GM23338 (cell line): Measurements from ENCODE around the gene C12orf42. TPM values are rescaled to one million over a fixed set of nuclear protein-coding genes. Genes with fewer than 3 reads are reported as not detected.

Experiments
- ATAC-seq: fragments of 200-7000 bp; cut with Tn5 transposase; 3 replicates; pipeline ENCODE4 v1.9.1; 2020
- DNase-seq: peaks from one replicate; pipeline ENCODE4 v3.0.0-alpha.2; 2015; ENCODE audit warnings: low spot score
- H2AFZ ChIP-seq: fragments of 200-600 bp; sonication (generic); 2 replicates; pipeline ENCODE4 v1.8.0; 2016; ENCODE audit warnings: antibody characterized with exemption, mild to moderate bottlenecking, moderate library complexity
- H3F3A ChIP-seq: fragments of 200-600 bp; sonication (generic); replicated peaks from 2 replicates; pipeline ENCODE4 v1.8.0; 2017; ENCODE audit warnings: antibody characterized with exemption, mixed run types, low read depth
- H3K27ac ChIP-seq: fragments of 200-600 bp; sonication (generic); 2 replicates; pipeline ENCODE4 v1.6.1; 2016; ENCODE audit warnings: low read depth
- H3K27me3 ChIP-seq: fragments of 200-600 bp; sonication (generic); 2 replicates; pipeline ENCODE4 v1.8.0; 2016; ENCODE audit warnings: mild to moderate bottlenecking, mixed run types, moderate library complexity; ENCODE audit not compliant: insufficient read depth
- H3K36me3 ChIP-seq: fragments of 200-600 bp; sonication (generic); 2 replicates; pipeline ENCODE4 v1.8.0; 2016; ENCODE audit warnings: mild to moderate bottlenecking; ENCODE audit not compliant: insufficient read depth
- H3K4me1 ChIP-seq: fragments of 200-600 bp; sonication (generic); 2 replicates; pipeline ENCODE4 v1.8.0; 2016; ENCODE audit warnings: mild to moderate bottlenecking, moderate library complexity; ENCODE audit not compliant: insufficient read depth
- H3K4me2 ChIP-seq: fragments of 200-600 bp; sonication (generic); 2 replicates; pipeline ENCODE4 v1.7.1; 2017; ENCODE audit warnings: mixed run types
- H3K4me3 ChIP-seq: fragments of 200-600 bp; sonication (generic); 2 replicates; pipeline ENCODE4 v1.6.1; 2016; ENCODE audit warnings: mixed run types
- H3K79me2 ChIP-seq: fragments of 200-600 bp; sonication (generic); replicated peaks from 2 replicates; pipeline ENCODE4 v1.8.0; 2017; ENCODE audit warnings: mild to moderate bottlenecking; ENCODE audit not compliant: insufficient read depth
- H3K9me2 ChIP-seq: fragments of 200-600 bp; sonication (generic); 2 replicates; pipeline ENCODE4 v1.8.0; 2017; ENCODE audit not compliant: insufficient read depth
- H4K20me1 ChIP-seq: fragments of 200-600 bp; sonication (generic); replicated peaks from 2 replicates; pipeline ENCODE4 v1.8.0; 2017; ENCODE audit warnings: mild to moderate bottlenecking; ENCODE audit not compliant: insufficient read depth
- H3K27ac Mint-ChIP-seq: 2 replicates; pipeline ENCODE4 v1.8.0; 2020; ENCODE audit warnings: inconsistent platforms, mild to moderate bottlenecking, moderate library complexity, mixed read lengths
- H3K27me3 Mint-ChIP-seq: 3 replicates; pipeline ENCODE4 v1.8.0; 2022; ENCODE audit warnings: low read depth, mild to moderate bottlenecking, moderate library complexity, mixed read lengths, inconsistent platforms; ENCODE audit not compliant: insufficient read depth, poor library complexity
- H3K36me3 Mint-ChIP-seq: 3 replicates; pipeline ENCODE4 v1.8.0; 2021; ENCODE audit warnings: low read depth, mild to moderate bottlenecking, inconsistent platforms, moderate library complexity, mixed read lengths
- H3K4me1 Mint-ChIP-seq: 3 replicates; pipeline ENCODE4 v1.8.0; 2020; ENCODE audit warnings: mild to moderate bottlenecking, inconsistent platforms, mixed read lengths
- H3K4me3 Mint-ChIP-seq: 3 replicates; pipeline ENCODE4 v1.8.0; 2021; ENCODE audit warnings: moderate library complexity, mild to moderate bottlenecking, inconsistent platforms, mixed read lengths
- H3K9me3 Mint-ChIP-seq: 3 replicates; pipeline ENCODE4 v1.8.0; 2020; ENCODE audit warnings: moderate library complexity, mild to moderate bottlenecking, inconsistent platforms, mixed read lengths
- CREB1 ChIP-seq: fragments of 250-450 bp; sonication (Bioruptor Pico); IDR thresholded peaks from 2 replicates; pipeline ENCODE4 v1.5.0; 2020; ENCODE audit warnings: low read depth, mild to moderate bottlenecking, moderate library complexity
- EZH2 ChIP-seq: fragments of 200-600 bp; sonication (generic); IDR thresholded peaks from one replicate; pipeline ENCODE4 v1.8.0; 2017; ENCODE audit warnings: antibody characterized with exemption, mild to moderate bottlenecking, low read depth; ENCODE audit not compliant: unreplicated experiment
- EZH2phosphoT487 ChIP-seq: fragments of 200-600 bp; sonication (generic); IDR thresholded peaks from one replicate; pipeline ENCODE4 v1.8.1; 2018; ENCODE audit warnings: antibody characterized with exemption; ENCODE audit not compliant: unreplicated experiment
- JUNB ChIP-seq: IDR thresholded peaks from one replicate; pipeline ENCODE4 v1.6.1; 2016; ENCODE audit warnings: antibody characterized with exemption; ENCODE audit not compliant: unreplicated experiment
- NANOG ChIP-seq: IDR thresholded peaks from 2 replicates; pipeline ENCODE4 v1.6.1; 2016; ENCODE audit warnings: antibody characterized with exemption, borderline replicate concordance
- POLR2AphosphoS5 ChIP-seq: IDR thresholded peaks from 2 replicates; pipeline ENCODE4 v1.6.1; 2016; ENCODE audit warnings: antibody characterized with exemption, low read depth
- STAT1 ChIP-seq: IDR thresholded peaks from one replicate; pipeline ENCODE4 v1.6.1; 2016; ENCODE audit warnings: antibody characterized with exemption; ENCODE audit not compliant: unreplicated experiment
- ZNF114 ChIP-seq: fragments of 250-450 bp; sonication (Bioruptor Pico); IDR thresholded peaks from 2 replicates; pipeline ENCODE4 v1.5.0; 2020; ENCODE audit warnings: mild to moderate bottlenecking, moderate library complexity
- ZNF331 ChIP-seq: fragments of 250-450 bp; sonication (Bioruptor Pico); IDR thresholded peaks from 2 replicates; pipeline ENCODE4 v1.5.0; 2020; ENCODE audit warnings: low read depth, mild to moderate bottlenecking, moderate library complexity
- polyA plus RNA-seq: library from polyadenylated mRNA; unstranded; fragments of >200 nt; fragmentation: Nextera tagmentation; extraction: Ambion mirVana; gene quantifications from 2 replicates; pipeline ENCODE4 v1.2.1, GENCODE V29; 2016
- total RNA-seq: library from RNA; depleted of rRNA; stranded (reverse); fragments of >200 nt; shearing (Covaris generic); gene quantifications from 2 replicates; pipeline ENCODE4 v1.2.3, GENCODE V29; 2014
- TF ChIP-seq, protein P1 (sequence below): fragments of 250-450 bp; sonication (Bioruptor Pico); IDR thresholded peaks from 2 replicates; pipeline ENCODE4 v1.5.0; 2020; ENCODE audit warnings: mild to moderate bottlenecking, moderate library complexity
- TF ChIP-seq, protein P2 (sequence below), 2 experiments: fragments of 200-600 bp in 1 of 2; sonication (generic) in 1 of 2; conservative IDR thresholded peaks; 2 replicates each; pipeline versions ENCODE4 v1.5.1 to v1.6.1; 2016 to 2017; ENCODE audit warnings: antibody characterized with exemption in 2 of 2, low read depth in 2 of 2, mild to moderate bottlenecking in 2 of 2, moderate library complexity in 1 of 2
- TF ChIP-seq, protein P3 (sequence below): IDR thresholded peaks from one replicate; pipeline ENCODE4 v1.6.1; 2018; ENCODE audit warnings: antibody characterized with exemption; ENCODE audit not compliant: unreplicated experiment
- TF ChIP-seq, protein P4 (sequence below): IDR thresholded peaks from 2 replicates; pipeline ENCODE4 v1.6.1; 2016; ENCODE audit warnings: antibody characterized with exemption

Gene C12orf42
- total and polyA plus RNA-seq, 2 experiments from 2014 or later, result 0.45 TPM; not detected in 1

DNA sequence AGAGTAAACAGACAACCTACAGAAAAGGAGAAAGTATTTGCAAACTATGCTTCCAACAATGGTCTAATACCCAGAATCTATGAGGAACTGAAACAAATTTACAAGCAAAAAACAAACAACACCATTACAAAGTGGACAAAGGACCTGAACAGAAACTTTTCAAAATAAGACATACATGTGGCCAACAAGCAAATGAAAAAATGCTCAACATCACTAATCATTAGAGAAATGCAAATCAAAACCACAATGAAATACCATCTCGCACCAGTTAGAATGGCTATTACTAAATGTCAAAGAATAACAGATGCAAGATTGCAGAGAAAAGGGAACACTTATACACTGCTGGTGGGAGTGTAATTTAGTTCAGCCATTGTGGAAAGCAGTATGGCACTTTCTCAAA, 125.8 kb downstream of the C12orf42 start (continued):
- TF ChIP-seq, protein P1, sequence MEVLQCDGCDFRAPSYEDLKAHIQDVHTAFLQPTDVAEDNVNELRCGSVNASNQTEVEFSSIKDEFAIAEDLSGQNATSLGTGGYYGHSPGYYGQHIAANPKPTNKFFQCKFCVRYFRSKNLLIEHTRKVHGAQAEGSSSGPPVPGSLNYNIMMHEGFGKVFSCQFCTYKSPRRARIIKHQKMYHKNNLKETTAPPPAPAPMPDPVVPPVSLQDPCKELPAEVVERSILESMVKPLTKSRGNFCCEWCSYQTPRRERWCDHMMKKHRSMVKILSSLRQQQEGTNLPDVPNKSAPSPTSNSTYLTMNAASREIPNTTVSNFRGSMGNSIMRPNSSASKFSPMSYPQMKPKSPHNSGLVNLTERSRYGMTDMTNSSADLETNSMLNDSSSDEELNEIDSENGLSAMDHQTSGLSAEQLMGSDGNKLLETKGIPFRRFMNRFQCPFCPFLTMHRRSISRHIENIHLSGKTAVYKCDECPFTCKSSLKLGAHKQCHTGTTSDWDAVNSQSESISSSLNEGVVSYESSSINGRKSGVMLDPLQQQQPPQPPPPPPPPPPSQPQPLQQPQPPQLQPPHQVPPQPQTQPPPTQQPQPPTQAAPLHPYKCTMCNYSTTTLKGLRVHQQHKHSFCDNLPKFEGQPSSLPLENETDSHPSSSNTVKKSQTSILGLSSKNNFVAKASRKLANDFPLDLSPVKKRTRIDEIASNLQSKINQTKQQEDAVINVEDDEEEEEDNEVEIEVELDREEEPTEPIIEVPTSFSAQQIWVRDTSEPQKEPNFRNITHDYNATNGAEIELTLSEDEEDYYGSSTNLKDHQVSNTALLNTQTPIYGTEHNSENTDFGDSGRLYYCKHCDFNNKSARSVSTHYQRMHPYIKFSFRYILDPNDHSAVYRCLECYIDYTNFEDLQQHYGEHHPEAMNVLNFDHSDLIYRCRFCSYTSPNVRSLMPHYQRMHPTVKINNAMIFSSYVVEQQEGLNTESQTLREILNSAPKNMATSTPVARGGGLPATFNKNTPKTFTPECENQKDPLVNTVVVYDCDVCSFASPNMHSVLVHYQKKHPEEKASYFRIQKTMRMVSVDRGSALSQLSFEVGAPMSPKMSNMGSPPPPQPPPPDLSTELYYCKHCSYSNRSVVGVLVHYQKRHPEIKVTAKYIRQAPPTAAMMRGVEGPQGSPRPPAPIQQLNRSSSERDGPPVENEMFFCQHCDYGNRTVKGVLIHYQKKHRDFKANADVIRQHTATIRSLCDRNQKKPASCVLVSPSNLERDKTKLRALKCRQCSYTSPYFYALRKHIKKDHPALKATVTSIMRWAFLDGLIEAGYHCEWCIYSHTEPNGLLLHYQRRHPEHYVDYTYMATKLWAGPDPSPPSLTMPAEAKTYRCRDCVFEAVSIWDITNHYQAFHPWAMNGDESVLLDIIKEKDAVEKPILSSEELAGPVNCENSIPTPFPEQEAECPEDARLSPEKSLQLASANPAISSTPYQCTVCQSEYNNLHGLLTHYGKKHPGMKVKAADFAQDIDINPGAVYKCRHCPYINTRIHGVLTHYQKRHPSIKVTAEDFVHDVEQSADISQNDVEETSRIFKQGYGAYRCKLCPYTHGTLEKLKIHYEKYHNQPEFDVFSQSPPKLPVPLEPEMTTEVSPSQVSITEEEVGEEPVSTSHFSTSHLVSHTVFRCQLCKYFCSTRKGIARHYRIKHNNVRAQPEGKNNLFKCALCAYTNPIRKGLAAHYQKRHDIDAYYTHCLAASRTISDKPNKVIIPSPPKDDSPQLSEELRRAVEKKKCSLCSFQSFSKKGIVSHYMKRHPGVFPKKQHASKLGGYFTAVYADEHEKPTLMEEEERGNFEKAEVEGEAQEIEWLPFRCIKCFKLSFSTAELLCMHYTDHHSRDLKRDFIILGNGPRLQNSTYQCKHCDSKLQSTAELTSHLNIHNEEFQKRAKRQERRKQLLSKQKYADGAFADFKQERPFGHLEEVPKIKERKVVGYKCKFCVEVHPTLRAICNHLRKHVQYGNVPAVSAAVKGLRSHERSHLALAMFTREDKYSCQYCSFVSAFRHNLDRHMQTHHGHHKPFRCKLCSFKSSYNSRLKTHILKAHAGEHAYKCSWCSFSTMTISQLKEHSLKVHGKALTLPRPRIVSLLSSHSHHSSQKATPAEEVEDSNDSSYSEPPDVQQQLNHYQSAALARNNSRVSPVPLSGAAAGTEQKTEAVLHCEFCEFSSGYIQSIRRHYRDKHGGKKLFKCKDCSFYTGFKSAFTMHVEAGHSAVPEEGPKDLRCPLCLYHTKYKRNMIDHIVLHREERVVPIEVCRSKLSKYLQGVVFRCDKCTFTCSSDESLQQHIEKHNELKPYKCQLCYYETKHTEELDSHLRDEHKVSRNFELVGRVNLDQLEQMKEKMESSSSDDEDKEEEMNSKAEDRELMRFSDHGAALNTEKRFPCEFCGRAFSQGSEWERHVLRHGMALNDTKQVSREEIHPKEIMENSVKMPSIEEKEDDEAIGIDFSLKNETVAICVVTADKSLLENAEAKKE, result no peak
- TF ChIP-seq EZH2phosphoT487, result no peak

DNA sequence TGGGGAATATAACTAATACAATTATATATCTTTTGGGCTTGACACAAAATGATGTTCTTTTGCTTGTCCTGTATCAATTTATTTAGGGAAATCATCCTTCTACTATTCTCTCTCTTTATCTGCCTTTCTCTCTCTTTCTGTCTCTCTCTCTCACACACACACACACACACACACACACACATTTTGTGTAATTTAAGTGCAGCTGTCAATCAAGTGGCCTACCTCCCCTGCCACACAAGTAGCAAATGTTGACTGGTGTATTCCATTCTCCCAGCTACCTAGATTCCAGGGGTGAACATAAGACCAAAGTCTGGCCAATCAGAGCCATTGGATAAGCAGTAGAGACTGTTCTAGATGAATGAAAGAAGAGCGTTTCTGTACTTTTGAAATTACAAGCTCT, 127.6 kb downstream of the C12orf42 start:
- Histone ChIP-seq H3K36me3 (no peaks in the 10 kb centered on the region; the same call in 1 of the 2 replicates), H3K27me3 (no peaks in the 10 kb centered on the region), H3F3A (no peaks in the 10 kb centered on the region), H3K4me2 (no peak overlapping the region), H3K9me2 (no peaks in the 10 kb centered on the region; the same call in none of the 2 replicates), H3K79me2 (no peaks in the 10 kb centered on the region), H3K4me3 (no peak overlapping the region), H3K4me1 (no peaks in the 10 kb centered on the region), H3K27ac (no peak overlapping the region), H4K20me1 (no peaks in the 10 kb centered on the region), H2AFZ (no peak overlapping the region)
- no peaks in the 10 kb centered on the region for H3K27me3 Mint-ChIP-seq
- H3K9me3 Mint-ChIP-seq, result no peaks in the 10 kb centered on the region
- H3K4me1 Mint-ChIP-seq, result no peaks in the 10 kb centered on the region
- H3K36me3 Mint-ChIP-seq, result no peaks in the 10 kb centered on the region
- ATAC-seq (no peak), DNase-seq (no peak)
- H3K4me3 Mint-ChIP-seq, result no peak overlapping the region
- H3K27ac Mint-ChIP-seq, result no peak overlapping the region
- TF ChIP-seq, protein P2, sequence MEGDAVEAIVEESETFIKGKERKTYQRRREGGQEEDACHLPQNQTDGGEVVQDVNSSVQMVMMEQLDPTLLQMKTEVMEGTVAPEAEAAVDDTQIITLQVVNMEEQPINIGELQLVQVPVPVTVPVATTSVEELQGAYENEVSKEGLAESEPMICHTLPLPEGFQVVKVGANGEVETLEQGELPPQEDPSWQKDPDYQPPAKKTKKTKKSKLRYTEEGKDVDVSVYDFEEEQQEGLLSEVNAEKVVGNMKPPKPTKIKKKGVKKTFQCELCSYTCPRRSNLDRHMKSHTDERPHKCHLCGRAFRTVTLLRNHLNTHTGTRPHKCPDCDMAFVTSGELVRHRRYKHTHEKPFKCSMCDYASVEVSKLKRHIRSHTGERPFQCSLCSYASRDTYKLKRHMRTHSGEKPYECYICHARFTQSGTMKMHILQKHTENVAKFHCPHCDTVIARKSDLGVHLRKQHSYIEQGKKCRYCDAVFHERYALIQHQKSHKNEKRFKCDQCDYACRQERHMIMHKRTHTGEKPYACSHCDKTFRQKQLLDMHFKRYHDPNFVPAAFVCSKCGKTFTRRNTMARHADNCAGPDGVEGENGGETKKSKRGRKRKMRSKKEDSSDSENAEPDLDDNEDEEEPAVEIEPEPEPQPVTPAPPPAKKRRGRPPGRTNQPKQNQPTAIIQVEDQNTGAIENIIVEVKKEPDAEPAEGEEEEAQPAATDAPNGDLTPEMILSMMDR (conservative IDR thresholded peaks at IDR 0.05; ENCODE audit: low read depth in 2 of 2), result no peak
- no peak for TF ChIP-seq STAT1
- TF ChIP-seq ZNF331, result no peak
- no peak for TF ChIP-seq POLR2AphosphoS5
- no peak for TF ChIP-seq CREB1 (CRISPR knock-in tag)
- TF ChIP-seq, protein P3, sequence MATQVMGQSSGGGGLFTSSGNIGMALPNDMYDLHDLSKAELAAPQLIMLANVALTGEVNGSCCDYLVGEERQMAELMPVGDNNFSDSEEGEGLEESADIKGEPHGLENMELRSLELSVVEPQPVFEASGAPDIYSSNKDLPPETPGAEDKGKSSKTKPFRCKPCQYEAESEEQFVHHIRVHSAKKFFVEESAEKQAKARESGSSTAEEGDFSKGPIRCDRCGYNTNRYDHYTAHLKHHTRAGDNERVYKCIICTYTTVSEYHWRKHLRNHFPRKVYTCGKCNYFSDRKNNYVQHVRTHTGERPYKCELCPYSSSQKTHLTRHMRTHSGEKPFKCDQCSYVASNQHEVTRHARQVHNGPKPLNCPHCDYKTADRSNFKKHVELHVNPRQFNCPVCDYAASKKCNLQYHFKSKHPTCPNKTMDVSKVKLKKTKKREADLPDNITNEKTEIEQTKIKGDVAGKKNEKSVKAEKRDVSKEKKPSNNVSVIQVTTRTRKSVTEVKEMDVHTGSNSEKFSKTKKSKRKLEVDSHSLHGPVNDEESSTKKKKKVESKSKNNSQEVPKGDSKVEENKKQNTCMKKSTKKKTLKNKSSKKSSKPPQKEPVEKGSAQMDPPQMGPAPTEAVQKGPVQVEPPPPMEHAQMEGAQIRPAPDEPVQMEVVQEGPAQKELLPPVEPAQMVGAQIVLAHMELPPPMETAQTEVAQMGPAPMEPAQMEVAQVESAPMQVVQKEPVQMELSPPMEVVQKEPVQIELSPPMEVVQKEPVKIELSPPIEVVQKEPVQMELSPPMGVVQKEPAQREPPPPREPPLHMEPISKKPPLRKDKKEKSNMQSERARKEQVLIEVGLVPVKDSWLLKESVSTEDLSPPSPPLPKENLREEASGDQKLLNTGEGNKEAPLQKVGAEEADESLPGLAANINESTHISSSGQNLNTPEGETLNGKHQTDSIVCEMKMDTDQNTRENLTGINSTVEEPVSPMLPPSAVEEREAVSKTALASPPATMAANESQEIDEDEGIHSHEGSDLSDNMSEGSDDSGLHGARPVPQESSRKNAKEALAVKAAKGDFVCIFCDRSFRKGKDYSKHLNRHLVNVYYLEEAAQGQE, result no peak
- TF ChIP-seq JUNB, result no peak
- TF ChIP-seq, protein P4, sequence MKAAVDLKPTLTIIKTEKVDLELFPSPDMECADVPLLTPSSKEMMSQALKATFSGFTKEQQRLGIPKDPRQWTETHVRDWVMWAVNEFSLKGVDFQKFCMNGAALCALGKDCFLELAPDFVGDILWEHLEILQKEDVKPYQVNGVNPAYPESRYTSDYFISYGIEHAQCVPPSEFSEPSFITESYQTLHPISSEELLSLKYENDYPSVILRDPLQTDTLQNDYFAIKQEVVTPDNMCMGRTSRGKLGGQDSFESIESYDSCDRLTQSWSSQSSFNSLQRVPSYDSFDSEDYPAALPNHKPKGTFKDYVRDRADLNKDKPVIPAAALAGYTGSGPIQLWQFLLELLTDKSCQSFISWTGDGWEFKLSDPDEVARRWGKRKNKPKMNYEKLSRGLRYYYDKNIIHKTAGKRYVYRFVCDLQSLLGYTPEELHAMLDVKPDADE, result no peak
- no peak for TF ChIP-seq EZH2
- no peak for TF ChIP-seq EZH2phosphoT487
- TF ChIP-seq NANOG, result no peak
- TF ChIP-seq ZNF114 (CRISPR knock-in tag), result no peak
